H9 (cell line): ENCODE data around the gene PSMD1. TPM values are rescaled to one million over a fixed set of nuclear protein-coding genes. Genes with fewer than 3 reads are reported as not detected.
"Not testable (repeated sequence)": the region's sequence is repeated elsewhere in the genome, so short reads cannot be mapped to it uniquely, and the experiment has no call there.

Experiments used
- DNase-seq: peaks from one replicate; pipeline ENCODE4 v3.0.0-alpha.2; 2017
- H2AFZ ChIP-seq: one replicate; pipeline ENCODE4 v1.6.1; 2013; ENCODE audit warnings: mild to moderate bottlenecking, low read length, control low read depth, moderate library complexity
- H2AK5ac ChIP-seq: 2 replicates; pipeline ENCODE4 v1.6.1; 2013; ENCODE audit warnings: low read length, control low read depth, mixed read lengths; ENCODE audit not compliant: insufficient read length
- H2BK120ac ChIP-seq: one replicate; pipeline ENCODE4 v1.6.1; 2013; ENCODE audit warnings: low read depth, mild to moderate bottlenecking, low read length, control low read depth, inconsistent platforms; ENCODE audit not compliant: poor library complexity, severe bottlenecking
- H2BK12ac ChIP-seq: 2 replicates; pipeline ENCODE4 v1.6.1; 2013; ENCODE audit warnings: low read length, control low read depth, mixed read lengths, low read depth; ENCODE audit not compliant: insufficient read length
- H2BK15ac ChIP-seq: 2 replicates; pipeline ENCODE4 v1.6.1; 2013; ENCODE audit warnings: low read depth, low read length, control low read depth
- H2BK20ac ChIP-seq: one replicate; pipeline ENCODE4 v1.6.1; 2013; ENCODE audit warnings: low read depth, mild to moderate bottlenecking, low read length, control low read depth, inconsistent platforms; ENCODE audit not compliant: poor library complexity, severe bottlenecking
- H2BK5ac ChIP-seq: 2 replicates; pipeline ENCODE4 v1.6.1; 2013; ENCODE audit warnings: low read length, control low read depth, mixed read lengths; ENCODE audit not compliant: insufficient read length
- H3K14ac ChIP-seq: 2 replicates; pipeline ENCODE4 v1.6.1; 2013; ENCODE audit warnings: low read length, control low read depth; ENCODE audit not compliant: insufficient read depth
- H3K18ac ChIP-seq: 2 replicates; pipeline ENCODE4 v1.6.1; 2013; ENCODE audit warnings: low read depth, mild to moderate bottlenecking, mixed read lengths, low read length, control low read depth; ENCODE audit not compliant: insufficient read length
- H3K23ac ChIP-seq: 2 replicates; pipeline ENCODE4 v1.6.1; 2013; ENCODE audit warnings: low read length, control low read depth, mixed read lengths, low read depth; ENCODE audit not compliant: insufficient read length
- H3K23me2 ChIP-seq: 2 replicates; pipeline ENCODE4 v1.6.1; 2013; ENCODE audit warnings: low read depth, mild to moderate bottlenecking, mixed read lengths, low read length, control low read depth; ENCODE audit not compliant: insufficient read length, poor library complexity, severe bottlenecking
- H3K27ac ChIP-seq: 2 replicates; pipeline ENCODE4 v1.5.1; 2013; ENCODE audit warnings: low read length, control low read depth, mixed read lengths, low read depth; ENCODE audit not compliant: insufficient read length
- H3K27me3 ChIP-seq: 2 replicates; pipeline ENCODE4 v1.6.1; 2013; ENCODE audit warnings: low read length, control low read depth, inconsistent platforms; ENCODE audit not compliant: insufficient read depth
- H3K4ac ChIP-seq: 2 replicates; pipeline ENCODE4 v1.6.1; 2013; ENCODE audit warnings: low read depth, mild to moderate bottlenecking, control low read depth, inconsistent platforms, low read length, moderate library complexity
- H3K4me1 ChIP-seq: 2 replicates; pipeline ENCODE4 v1.6.1; 2013; ENCODE audit warnings: low read length, control low read depth, inconsistent platforms; ENCODE audit not compliant: insufficient read depth
- H3K4me2 ChIP-seq: 2 replicates; pipeline ENCODE4 v1.6.1; 2013; ENCODE audit warnings: low read length, control low read depth, mixed read lengths; ENCODE audit not compliant: insufficient read length, insufficient read depth
- H3K56ac ChIP-seq: 2 replicates; pipeline ENCODE4 v1.6.1; 2013; ENCODE audit warnings: low read depth, mild to moderate bottlenecking, mixed read lengths, low read length, control low read depth; ENCODE audit not compliant: insufficient read length
- H3K79me1 ChIP-seq: 2 replicates; pipeline ENCODE4 v1.6.1; 2013; ENCODE audit warnings: low read depth, mild to moderate bottlenecking, moderate library complexity, low read length, control low read depth, inconsistent platforms; ENCODE audit not compliant: insufficient read depth, poor library complexity, severe bottlenecking
- H3K79me2 ChIP-seq: 2 replicates; pipeline ENCODE4 v1.6.1; 2013; ENCODE audit warnings: low read length, control low read depth, inconsistent platforms; ENCODE audit not compliant: insufficient read depth
- H3K9ac ChIP-seq: 2 replicates; pipeline ENCODE4 v1.6.1; 2013; ENCODE audit warnings: low read length, control low read depth, mixed read lengths; ENCODE audit not compliant: insufficient read length; ENCODE audit errors: extremely low read depth
- H3K9me3 ChIP-seq: one replicate; pipeline ENCODE4 v1.6.1; 2013; ENCODE audit warnings: low read depth, low read length, inconsistent platforms; ENCODE audit not compliant: control insufficient read depth
- H3T11ph ChIP-seq: one replicate; pipeline ENCODE4 v1.6.1; 2013; ENCODE audit warnings: mild to moderate bottlenecking, low read length, control low read depth, inconsistent platforms
- H4K20me1 ChIP-seq: one replicate; pipeline ENCODE4 v1.6.1; 2013; ENCODE audit not compliant: control insufficient read depth, insufficient read length, insufficient read depth
- H4K5ac ChIP-seq: 2 replicates; pipeline ENCODE4 v1.6.1; 2013; ENCODE audit warnings: low read depth, mild to moderate bottlenecking, mixed read lengths, low read length, control low read depth; ENCODE audit not compliant: insufficient read length
- H4K8ac ChIP-seq: replicated peaks from 2 replicates; pipeline ENCODE4 v1.6.1; 2013; ENCODE audit warnings: low read length, control low read depth, mixed read lengths, low read depth; ENCODE audit not compliant: insufficient read length
- H4K91ac ChIP-seq: 2 replicates; pipeline ENCODE4 v1.6.1; 2013; ENCODE audit warnings: low read depth, mild to moderate bottlenecking, moderate library complexity, mixed read lengths, low read length, control low read depth; ENCODE audit not compliant: insufficient read length
- H3K27ac Mint-ChIP-seq, 3 experiments: 2 replicates in 2 of 3; 3 replicates in 1 of 3; pipeline ENCODE4 v1.8.0; 2020 to 2021; ENCODE audit warnings: mixed read lengths in 3 of 3, mild to moderate bottlenecking in 1 of 3, moderate library complexity in 1 of 3
- H3K27me3 Mint-ChIP-seq: 2 replicates; pipeline ENCODE4 v1.8.0; 2021; ENCODE audit warnings: low read depth, mild to moderate bottlenecking, moderate library complexity, mixed read lengths
- H3K36me3 Mint-ChIP-seq, 3 experiments: 2 replicates in 2 of 3; 3 replicates in 1 of 3; pipeline ENCODE4 v1.8.0; 2020 to 2021; ENCODE audit warnings: low read depth in 3 of 3, mixed read lengths in 3 of 3; ENCODE audit not compliant: insufficient read depth in 1 of 3
- H3K4me1 Mint-ChIP-seq, 2 experiments: 2 replicates each; pipeline ENCODE4 v1.8.0; 2020; ENCODE audit warnings: mixed read lengths in 2 of 2
- H3K4me3 Mint-ChIP-seq, 2 experiments: 2 replicates in 1 of 2; 3 replicates in 1 of 2; pipeline ENCODE4 v1.8.0; 2020 to 2021; ENCODE audit warnings: mild to moderate bottlenecking in 2 of 2, mixed read lengths in 2 of 2, moderate library complexity in 1 of 2
- H3K9me3 Mint-ChIP-seq, 2 experiments: 2 replicates in 1 of 2; 3 replicates in 1 of 2; pipeline ENCODE4 v1.8.0; 2020; ENCODE audit warnings: mild to moderate bottlenecking in 2 of 2, mixed read lengths in 2 of 2, moderate library complexity in 1 of 2
- CTCF ChIP-seq: fragments of 200-600 bp; sonication (generic); conservative IDR thresholded peaks from 3 replicates; pipeline ENCODE4 v1.8.0; 2021; ENCODE audit warnings: antibody characterized with exemption, mild to moderate bottlenecking
- WGBS: extraction: QIAGEN DNeasy Blood & Tissue Kit; methylation state at CpG from one replicate; pipeline ENCODE4 v1.1.7; 2013; ENCODE audit warnings: missing lambda C conversion rate, low lambda C conversion rate, mixed read lengths; ENCODE audit not compliant: insufficient read length; ENCODE audit errors: extremely low coverage; 5-methylcytosine and 5-hydroxymethylcytosine counted together
- total RNA-seq: library from RNA; stranded (reverse); gene quantifications from 2 replicates; pipeline ENCODE4 v1.2.1, GENCODE V29; 2021

Gene PSMD1
- total RNA-seq, 1 experiment from 2014 or later, result 166 TPM

- peaks cover 22 to 26% of the 10 kb centered on the region in 2 experiments for H3K4me1 Mint-ChIP-seq
- H2BK12ac ChIP-seq, result no peak overlapping the region
- no peak overlapping the region for H3K4me2 ChIP-seq
- H2AFZ ChIP-seq, result no peak overlapping the region
- no peak overlapping the region for H2BK15ac ChIP-seq
- no peak overlapping the region for H3K14ac ChIP-seq
- no peak overlapping the region for H4K5ac ChIP-seq
- no peak overlapping the region for H3K9ac ChIP-seq
- H2BK5ac ChIP-seq, result no peak overlapping the region
- peaks cover 7 to 19% (median 7%) of the 10 kb centered on the region in 3 experiments; a peak in 5 of 7 replicates for H3K36me3 Mint-ChIP-seq
- no peak overlapping the region for H2BK20ac ChIP-seq
- H3K79me2 ChIP-seq, result no peaks in the 10 kb centered on the region
- H3K4me3 Mint-ChIP-seq, result no peak overlapping the region
- no peak for DNase-seq
- no CpG with 5 or more reads among the region's 11 CpGs for WGBS
- no peak overlapping the region for H4K8ac ChIP-seq
- H3T11ph ChIP-seq, result no peak overlapping the region
- no peak overlapping the region for H3K23ac ChIP-seq
- H3K9me3 ChIP-seq, result no peaks in the 10 kb centered on the region
- H3K27ac Mint-ChIP-seq, result peak overlapping the region in 2 of 3 experiments; percentile 55 to 73; a peak in 3 of 7 replicates
- no peak overlapping the region for H3K56ac ChIP-seq
- H3K4ac ChIP-seq, result no peak overlapping the region
- no peaks in the 10 kb centered on the region for H3K9me3 Mint-ChIP-seq
- no peaks in the 10 kb centered on the region for H4K20me1 ChIP-seq
- no peak for TF ChIP-seq CTCF
- no peak overlapping the region for H4K91ac ChIP-seq
- H3K18ac ChIP-seq, result no peak overlapping the region
- H2BK120ac ChIP-seq, result no peak overlapping the region
- no peaks in the 10 kb centered on the region for H3K23me2 ChIP-seq
- H2AK5ac ChIP-seq, result no peak overlapping the region
- no peaks in the 10 kb centered on the region for H3K79me1 ChIP-seq
- no peaks in the 10 kb centered on the region for H3K27me3 ChIP-seq
- H3K27me3 Mint-ChIP-seq, result no peaks in the 10 kb centered on the region
- no peak overlapping the region for H3K27ac ChIP-seq
- H3K4me1 ChIP-seq, result peaks cover 4% of the 10 kb centered on the region; the same call in 1 of the 2 replicates
Observed at GRCh38 chr2:231177156-231178025, 120.7 kb downstream of the PSMD1 start.

GRCh38 chr2:231178805-231179204 lies 122.1 kb downstream of the PSMD1 start:
- not testable (repeated sequence) for H4K91ac ChIP-seq, H4K8ac ChIP-seq, H3K14ac ChIP-seq, H2AFZ ChIP-seq, H2AK5ac ChIP-seq, H3K27me3 Mint-ChIP-seq, H2BK120ac ChIP-seq, H3K79me2 ChIP-seq, H3K4me1 ChIP-seq, H2BK5ac ChIP-seq, H3K56ac ChIP-seq, H3K9me3 Mint-ChIP-seq, H3K79me1 ChIP-seq, H3K27ac ChIP-seq, H3K9me3 ChIP-seq, H3K23ac ChIP-seq, H3K27ac Mint-ChIP-seq, H3K4me2 ChIP-seq, H4K20me1 ChIP-seq, H3K18ac ChIP-seq, H2BK15ac ChIP-seq, H2BK20ac ChIP-seq, H3K23me2 ChIP-seq, H3K9ac ChIP-seq, H3K4ac ChIP-seq, H3K4me3 Mint-ChIP-seq, H3T11ph ChIP-seq, H3K27me3 ChIP-seq, H2BK12ac ChIP-seq, H4K5ac ChIP-seq, DNase-seq
- WGBS, result no CpG with 5 or more reads among the region's 5 CpGs
- H3K4me1 Mint-ChIP-seq, result peaks cover 26 to 27% of the 10 kb centered on the region in 2 experiments
- H3K36me3 Mint-ChIP-seq, result peaks cover 2 to 14% (median 4%) of the 10 kb centered on the region in 3 experiments; a peak in 5 of 7 replicates
